ENCODE data around the gene GPR132.

Gene GPR132

DNA sequence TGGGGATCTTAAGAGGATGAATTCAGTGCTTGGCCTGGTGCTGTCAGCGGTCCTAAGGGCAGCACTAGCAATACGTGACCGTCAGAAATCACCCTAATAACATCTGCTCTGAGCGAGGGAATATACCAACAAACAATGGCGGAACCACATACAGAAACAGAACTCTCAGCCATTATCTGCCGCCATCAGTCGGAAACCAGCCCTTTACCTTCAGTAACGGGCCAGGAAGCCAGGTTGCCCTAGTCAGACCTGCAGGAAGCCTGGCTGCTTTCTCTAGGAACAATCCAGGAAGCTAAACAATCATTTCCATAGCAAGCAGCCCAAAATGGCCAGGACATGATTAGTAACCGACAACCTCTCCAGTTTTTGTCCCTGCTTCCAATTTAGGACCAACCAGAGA is 50.0 kb downstream of the GPR132 start:
- no peak for DNase-seq

- no peak for DNase-seq
Observed at GRCh38 chr14:105014631-105015030, 50.6 kb downstream of the GPR132 start.

- DNase-seq, result no peak
Observed at GRCh38 chr14:105014032-105014431, 51.2 kb downstream of the GPR132 start.

- DNase-seq, result no peak
Observed at GRCh38 chr14:105013150-105013785, 52.0 kb downstream of the GPR132 start.

- DNase-seq, result no peak
Observed at GRCh38 chr14:105012171-105012985, 52.9 kb downstream of the GPR132 start.

- DNase-seq, result no peak
Observed at GRCh38 chr14:105011312-105011990, 53.8 kb downstream of the GPR132 start.

- no peak for DNase-seq
Observed at GRCh38 chr14:105010891-105011291, 54.3 kb downstream of the GPR132 start.

DNA sequence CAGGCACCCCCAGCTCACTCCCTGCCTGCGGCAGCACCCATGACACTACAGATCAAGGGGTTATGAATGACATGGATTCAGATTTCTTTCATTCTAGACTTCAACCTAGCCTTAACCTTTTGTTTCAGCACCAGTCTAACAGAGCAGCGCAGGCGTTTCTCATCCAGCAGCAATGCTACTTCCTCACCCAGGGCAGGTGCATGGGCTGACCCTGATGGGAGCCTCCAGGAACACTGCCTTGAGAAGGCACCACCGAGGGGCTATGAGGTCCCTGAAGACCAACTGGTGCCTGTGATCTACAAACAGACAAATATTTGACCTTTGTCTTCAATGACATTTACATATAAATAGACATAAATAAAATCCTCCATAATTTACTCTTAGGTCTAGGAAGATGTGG is 55.1 kb downstream of the GPR132 start:
- no peak for DNase-seq

- no peak for DNase-seq
Observed at GRCh38 chr14:105007593-105008264, 57.5 kb downstream of the GPR132 start.

- no peak for DNase-seq
Observed at GRCh38 chr14:105006831-105007592, 58.2 kb downstream of the GPR132 start.

GRCh38 chr14:105005929-105006830 is 59.0 kb downstream of the GPR132 start:
- DNase-seq, result no peak

- DNase-seq, result no peak
Observed at GRCh38 chr14:105005329-105005928, 59.8 kb downstream of the GPR132 start.

All from activated CD4-positive, alpha-beta T cell treated with anti-CD3 and anti-CD28 coated beads for 48 hours (primary cell).